Head of caudate nucleus (tissue), 42 donors: ENCODE measurements around the gene CNOT10.

Source experiments
- DNase-seq, 42 donors: peaks; one replicate each; pipeline versions ENCODE4 v3.0.0 to v3.0.0-alpha.2; 2020 to 2021; ENCODE audit warnings: mixed read lengths in 7 of 42
- intact Hi-C: fragments of 100-400 bp; cut with DNase I; formaldehyde crosslinking; loops from one replicate; pipeline ENCODE4 v1.15.0; 2022

Gene CNOT10

DNA sequence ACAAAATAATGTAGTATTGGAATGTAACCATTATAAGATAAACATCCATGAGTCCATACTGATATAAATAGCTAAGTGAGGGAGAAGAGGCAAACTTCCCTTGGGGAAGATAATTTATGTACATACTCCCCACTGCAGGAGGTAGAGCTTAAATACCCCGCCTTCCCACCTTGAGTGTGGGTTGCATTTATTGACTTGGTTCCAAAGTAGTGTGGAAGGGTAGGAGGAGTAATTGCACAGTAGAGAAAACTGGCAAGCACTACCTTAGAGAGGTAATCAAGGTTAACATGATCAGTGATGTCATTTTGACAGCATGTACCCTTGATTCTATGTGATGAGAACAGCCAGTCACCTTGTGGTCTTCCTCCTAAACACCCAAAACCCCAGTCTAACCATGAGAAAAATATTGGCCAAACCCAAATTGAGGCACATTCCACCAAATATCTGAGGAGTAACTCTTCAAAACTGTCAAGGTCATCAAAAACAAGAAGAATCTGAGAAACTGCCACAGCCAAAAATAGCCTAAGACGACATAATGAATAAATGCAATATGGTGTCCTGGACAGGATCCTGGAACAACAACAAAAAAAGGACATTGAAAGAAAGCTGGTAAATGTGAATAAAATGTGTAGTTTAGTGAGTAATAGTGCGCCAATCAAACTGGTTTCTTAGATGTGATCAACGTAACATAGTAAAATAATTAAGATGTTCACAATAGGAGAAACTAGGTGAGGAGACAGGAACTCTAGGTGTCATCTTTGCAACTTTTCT is 774 bp upstream of the CNOT10 start:
- intact Hi-C loops = no loop called here
- DNase-seq = peak in 6 of 42 donors; percentile 3 to 39 (median 22)

DNA sequence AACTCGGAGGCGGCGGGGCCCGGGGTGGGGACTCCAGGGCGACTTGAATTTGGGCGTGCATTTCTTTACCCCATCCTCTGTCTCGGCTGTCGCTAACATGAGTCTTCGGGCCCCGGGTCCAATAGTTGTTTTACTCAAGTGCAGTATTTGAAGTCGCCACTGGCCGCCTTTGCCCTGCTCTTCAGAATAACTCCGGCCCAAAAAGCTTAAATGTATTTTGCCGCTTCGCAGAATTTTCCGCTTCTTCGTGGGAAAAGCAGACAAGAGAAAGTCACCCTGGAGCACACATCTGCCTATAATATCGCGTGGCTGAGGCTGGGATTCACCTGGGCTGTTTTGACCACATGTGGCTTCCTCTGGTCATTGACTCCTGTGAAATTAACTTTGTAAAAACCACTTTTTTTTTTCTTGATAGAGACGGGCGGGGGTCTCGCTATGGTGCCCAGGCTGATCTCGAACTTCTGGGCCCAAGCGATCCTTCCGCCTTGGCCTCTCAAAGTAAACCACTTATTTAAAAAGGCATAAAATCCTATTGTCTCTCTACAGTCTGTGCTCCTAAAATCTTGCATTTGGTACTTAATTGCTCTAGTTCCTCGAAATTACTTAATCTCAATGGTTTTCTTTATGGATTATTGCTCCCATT is 676 bp downstream of the CNOT10 start:
- peak in 2 of 42 donors; percentile 5 to 20 for DNase-seq
- intact Hi-C loops = no loop called here

- DNase-seq = no peak
- intact Hi-C loops = no loop called here
Observed at GRCh38 chr3:32686713-32687112, 1.7 kb downstream of the CNOT10 start.

DNA sequence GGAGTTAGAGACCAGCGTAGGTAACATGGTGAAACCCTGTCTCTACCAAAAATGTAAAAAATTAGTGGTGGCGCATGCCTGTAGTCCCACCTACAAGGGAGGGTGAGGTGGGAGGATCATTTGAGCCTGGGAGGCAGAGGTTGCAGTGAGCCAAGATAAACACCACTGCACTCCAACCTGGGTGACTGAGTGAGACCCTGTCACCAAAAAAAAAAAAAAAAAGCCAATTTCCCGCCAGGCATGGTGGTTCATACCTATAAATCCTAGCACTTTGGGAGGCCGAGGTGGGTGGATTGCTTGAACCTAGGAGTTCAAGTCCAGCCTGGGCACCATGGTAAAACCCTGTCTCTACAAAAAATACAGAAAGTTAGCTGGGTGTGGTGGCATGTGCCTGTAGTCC is 6.9 kb downstream of the CNOT10 start:
- intact Hi-C loops = no loop called here
- DNase-seq = no peak

GRCh38 chr3:32696523-32696922 is 11.5 kb downstream of the CNOT10 start:
- intact Hi-C loops = no loop called here
- DNase-seq = no peak

GRCh38 chr3:32698506-32698905 is 13.5 kb downstream of the CNOT10 start:
- no peak for DNase-seq
- intact Hi-C loops = no loop called here

GRCh38 chr3:32699429-32699828 is 14.4 kb downstream of the CNOT10 start:
- no peak for DNase-seq
- intact Hi-C loops = no loop called here

GRCh38 chr3:32700244-32700643 is 15.3 kb downstream of the CNOT10 start:
- intact Hi-C loops = no loop called here
- no peak for DNase-seq

GRCh38 chr3:32703491-32703972 is 18.5 kb downstream of the CNOT10 start:
- DNase-seq = no peak
- intact Hi-C loops = no loop called here

DNA sequence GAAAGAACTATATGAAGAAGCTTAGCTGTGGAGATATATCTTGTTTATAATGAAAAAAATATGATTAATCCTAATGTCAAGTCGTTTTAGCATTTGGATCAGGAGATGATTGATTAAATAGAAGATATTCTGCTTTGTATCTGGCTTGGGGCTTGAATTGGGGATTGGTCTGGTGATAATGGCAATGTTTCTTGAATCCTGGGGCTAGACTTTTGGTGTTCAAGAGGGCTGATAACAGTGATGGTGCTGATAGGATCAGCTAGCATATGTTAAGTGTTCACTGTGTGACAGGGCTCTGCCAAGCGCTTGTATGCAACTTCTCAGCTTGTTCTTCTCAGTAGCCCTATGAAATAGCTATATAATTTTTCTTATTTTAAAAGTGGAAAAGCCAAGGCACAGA is 20.2 kb downstream of the CNOT10 start:
- no peak for DNase-seq
- intact Hi-C loops = no loop called here

GRCh38 chr3:32706348-32707025 is 21.5 kb downstream of the CNOT10 start:
- intact Hi-C loops = no loop called here
- no peak for DNase-seq

DNA sequence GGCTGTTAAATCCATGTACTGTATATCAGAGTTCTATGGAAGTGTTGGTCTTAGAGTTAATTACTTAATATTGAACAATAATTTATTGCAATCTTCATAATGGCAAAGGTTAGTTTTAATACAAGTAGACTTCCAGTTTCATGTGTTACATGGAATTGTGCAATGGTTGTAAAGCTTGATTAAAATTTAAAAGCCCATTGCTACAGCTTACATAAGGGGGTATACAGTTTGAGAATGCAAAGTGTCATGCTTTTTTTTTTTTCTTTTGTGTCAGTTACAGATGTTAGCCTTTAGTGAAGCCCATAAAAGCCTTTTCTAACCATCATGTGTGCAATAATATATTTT is 22.0 kb downstream of the CNOT10 start:
- DNase-seq = no peak
- intact Hi-C loops = no loop called here

DNA sequence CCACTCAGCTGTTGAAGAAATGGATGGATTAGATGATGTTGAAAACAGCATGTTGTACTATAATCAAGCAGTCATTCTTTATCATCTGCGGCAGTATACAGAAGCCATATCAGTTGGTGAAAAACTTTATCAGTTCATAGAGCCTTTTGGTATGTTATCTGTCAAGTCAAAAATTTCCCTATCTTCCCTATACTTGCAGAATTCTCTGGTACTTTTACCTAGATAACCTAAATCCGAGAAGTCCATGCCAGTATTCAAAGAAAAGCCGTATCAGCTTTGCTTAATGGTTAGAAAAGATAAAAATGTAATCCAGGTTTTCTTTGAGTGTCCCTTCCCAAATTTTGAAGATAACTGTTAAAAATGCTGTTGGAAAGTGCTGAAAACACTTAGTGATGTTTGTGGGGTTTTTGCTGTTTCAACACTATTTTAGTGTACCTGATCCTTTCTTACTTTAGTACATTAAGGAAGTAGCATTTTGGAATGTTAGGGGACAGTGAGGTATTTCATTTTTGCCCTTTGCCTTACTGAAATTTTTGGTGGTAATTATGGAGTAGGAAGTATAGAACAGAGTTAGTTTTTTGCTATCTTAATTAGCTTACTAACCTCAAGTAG is 23.8 kb downstream of the CNOT10 start:
- no peak for DNase-seq
- intact Hi-C loops = no loop called here

DNA sequence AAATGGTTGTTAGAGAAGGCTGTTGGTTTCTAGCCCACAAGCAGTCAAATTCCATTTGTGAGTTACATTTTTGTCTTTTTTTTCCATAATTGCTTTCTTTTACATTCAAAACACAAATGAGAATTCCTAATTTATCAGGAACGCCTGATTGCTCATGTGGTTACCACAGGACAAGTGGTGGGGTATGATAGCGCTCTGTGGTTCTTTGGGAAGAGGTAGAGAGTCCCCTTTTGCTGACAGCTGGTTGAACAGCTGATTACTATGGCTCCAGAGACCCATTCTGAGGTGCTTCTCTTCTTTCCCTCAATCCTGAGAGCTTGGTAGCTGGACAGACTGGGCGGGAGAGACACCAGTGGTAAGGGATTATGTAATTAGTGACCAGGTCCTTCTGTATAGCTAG is 24.4 kb downstream of the CNOT10 start:
- no peak for DNase-seq
- intact Hi-C loops = no loop called here

GRCh38 chr3:32712506-32713055 is 27.6 kb downstream of the CNOT10 start:
- no peak for DNase-seq
- intact Hi-C loops = no loop called here

DNA sequence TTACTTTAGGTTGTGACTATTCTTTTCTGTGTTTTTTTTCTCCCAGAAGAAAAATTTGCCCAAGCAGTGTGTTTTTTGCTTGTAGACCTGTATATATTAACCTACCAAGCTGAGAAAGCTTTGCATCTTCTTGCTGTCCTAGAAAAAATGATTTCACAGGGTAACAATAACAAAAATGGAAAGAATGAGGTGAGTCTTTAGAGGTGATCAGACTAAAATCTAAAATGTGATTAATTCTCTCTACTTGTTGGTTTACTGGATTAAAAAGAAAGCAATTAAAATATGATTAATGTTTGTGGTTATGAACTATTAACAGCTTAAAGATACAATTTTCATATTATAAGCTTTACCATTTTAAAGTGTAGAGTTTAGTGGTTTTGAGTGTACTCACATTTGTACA is 28.2 kb downstream of the CNOT10 start:
- no peak for DNase-seq
- intact Hi-C loops = no loop called here

GRCh38 chr3:32719335-32719734 is 34.3 kb downstream of the CNOT10 start:
- no peak for DNase-seq
- intact Hi-C loops = no loop called here

- no peak for DNase-seq
- intact Hi-C loops = no loop called here
Observed at GRCh38 chr3:32719931-32720330, 34.9 kb downstream of the CNOT10 start.

DNA sequence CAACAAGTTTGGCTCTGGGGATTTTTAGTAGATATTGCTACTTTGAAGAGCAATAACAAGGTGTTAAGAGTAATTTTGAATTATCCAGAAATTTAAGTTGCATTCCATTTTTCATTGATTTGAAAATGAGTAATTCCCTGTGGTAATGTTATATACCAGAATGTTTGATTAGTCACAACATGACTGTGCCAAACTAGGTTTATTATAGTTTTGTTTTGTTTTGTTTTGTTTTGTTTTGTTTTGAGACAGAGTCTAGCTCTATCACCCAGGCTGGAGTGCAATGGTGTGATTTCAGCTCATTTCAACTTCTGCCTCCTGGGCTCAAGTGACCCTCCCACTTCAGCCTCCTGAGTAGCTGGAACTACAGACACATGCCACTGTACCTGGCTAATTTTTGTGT is 40.7 kb downstream of the CNOT10 start:
- intact Hi-C loops = no loop called here
- DNase-seq = no peak
